GM20000 (cell line): ENCODE measurements around the gene ZIC4.

Experiments
- DNase-seq: peaks from one replicate; pipeline ENCODE4 v3.0.0; 2012; ENCODE audit warnings: low spot score
- TF ChIP-seq, protein P1 (sequence below): IDR thresholded peaks from 2 replicates; pipeline ENCODE4 v1.5.1; 2012; ENCODE audit warnings: mild to moderate bottlenecking, control low read depth; ENCODE audit errors: extremely low read depth, missing control alignments

The ZIC4 gene

GRCh38 chr3:147381596-147381995, 24.7 kb downstream of the ZIC4 start:
- no peak for DNase-seq
- TF ChIP-seq, protein P1, sequence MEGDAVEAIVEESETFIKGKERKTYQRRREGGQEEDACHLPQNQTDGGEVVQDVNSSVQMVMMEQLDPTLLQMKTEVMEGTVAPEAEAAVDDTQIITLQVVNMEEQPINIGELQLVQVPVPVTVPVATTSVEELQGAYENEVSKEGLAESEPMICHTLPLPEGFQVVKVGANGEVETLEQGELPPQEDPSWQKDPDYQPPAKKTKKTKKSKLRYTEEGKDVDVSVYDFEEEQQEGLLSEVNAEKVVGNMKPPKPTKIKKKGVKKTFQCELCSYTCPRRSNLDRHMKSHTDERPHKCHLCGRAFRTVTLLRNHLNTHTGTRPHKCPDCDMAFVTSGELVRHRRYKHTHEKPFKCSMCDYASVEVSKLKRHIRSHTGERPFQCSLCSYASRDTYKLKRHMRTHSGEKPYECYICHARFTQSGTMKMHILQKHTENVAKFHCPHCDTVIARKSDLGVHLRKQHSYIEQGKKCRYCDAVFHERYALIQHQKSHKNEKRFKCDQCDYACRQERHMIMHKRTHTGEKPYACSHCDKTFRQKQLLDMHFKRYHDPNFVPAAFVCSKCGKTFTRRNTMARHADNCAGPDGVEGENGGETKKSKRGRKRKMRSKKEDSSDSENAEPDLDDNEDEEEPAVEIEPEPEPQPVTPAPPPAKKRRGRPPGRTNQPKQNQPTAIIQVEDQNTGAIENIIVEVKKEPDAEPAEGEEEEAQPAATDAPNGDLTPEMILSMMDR = no peak

GRCh38 chr3:147380977-147381376, 25.4 kb downstream of the ZIC4 start:
- no peak for DNase-seq
- TF ChIP-seq, protein P1 = no peak

DNA sequence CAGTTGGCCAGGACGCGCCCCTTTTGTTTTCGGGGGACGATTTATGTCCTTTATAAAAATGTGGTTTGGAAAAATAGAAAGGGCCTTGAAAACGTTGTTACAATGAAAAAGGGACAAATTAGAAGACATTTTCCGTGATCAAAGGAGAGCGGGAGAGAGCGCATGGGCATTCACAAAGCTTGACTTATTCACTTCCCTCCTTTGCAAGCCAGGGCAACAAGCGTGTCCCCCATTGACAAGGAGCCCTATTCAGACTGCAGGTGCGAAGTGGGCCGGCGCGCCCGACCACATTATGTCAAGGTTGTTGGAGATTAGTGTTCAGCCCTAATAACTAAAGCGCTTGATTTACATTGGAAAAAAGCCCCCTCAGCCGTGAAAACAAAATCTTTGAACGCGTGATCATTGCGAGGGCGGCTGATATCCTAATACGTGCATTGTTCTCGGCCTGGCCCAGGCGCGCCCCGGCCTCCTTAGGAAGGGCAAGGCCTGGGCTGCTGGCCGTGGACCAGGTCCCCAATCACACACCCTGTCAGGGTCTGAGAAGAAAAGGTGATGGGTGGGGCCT, 25.9 kb downstream of the ZIC4 start:
- TF ChIP-seq, protein P1 = no peak
- no peak for DNase-seq

- no peak for DNase-seq
- TF ChIP-seq, protein P1 = no peak
These were observed 26.7 kb downstream of the ZIC4 start for GRCh38 chr3:147379651-147380050.

DNA sequence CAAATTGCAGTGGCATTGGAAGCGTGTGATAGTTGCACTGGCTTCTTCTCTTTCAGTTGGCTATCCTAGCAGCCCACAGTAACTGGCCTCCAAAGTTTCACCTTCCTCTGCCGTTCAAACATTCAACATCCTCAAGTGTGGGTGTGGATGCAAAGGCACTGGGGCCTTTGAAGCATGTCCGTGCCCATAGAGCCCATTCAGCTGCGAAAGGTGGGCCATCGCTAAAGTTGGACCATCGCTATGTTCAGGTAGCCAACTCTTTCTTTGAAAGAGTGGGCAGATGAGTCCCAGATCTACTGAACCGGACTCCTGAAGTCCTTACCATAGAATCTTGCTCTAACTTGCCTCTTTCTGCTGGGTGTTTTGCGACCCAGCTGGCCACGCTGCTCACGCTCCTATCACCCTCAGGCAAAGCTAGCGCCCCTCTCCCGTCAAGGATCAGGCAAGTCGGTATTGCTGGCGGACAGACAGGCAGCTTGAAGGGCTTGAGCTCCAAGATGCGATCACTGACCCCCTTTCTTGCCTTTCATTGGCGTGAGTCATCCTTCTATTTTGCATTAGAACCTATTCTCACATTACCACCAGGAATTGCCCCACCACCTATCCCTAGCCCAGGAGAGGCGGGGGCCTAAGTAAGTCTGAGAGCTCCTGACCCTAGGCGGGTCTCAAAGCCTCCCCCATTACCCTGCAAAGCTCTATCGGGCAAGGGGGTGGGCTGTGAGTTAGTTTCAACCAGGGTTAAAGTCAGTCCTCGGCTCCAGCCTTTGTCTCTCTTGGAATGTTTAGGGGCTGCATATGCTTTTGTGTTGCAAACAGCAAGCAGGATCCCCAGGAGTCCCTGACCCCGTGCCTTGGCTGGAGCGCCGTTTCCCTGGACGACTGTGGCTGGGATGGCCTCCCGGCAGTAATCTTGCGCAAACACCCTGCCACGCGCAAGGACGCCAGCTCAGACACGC, 28.7 kb downstream of the ZIC4 start:
- no peak for DNase-seq
- TF ChIP-seq, protein P1 = no peak

DNA sequence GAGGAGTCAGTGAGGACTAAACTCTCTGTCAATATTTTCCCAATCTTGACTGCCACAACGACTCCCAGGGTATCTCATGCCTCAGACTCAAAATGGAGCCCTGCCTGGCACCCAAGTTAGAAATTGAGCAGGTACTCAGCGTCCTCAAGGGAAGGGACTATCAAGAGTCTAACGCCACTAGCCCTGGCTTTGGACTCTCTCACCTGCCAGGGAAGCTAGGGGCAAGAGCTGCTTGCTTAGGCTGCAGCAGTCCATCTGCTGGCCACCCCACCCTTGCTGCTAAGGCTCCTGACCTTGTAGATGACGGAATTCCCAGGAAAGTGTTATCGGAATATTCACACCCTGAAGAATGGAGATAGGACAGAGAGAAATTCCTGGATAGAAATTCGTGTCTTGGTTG, 33.0 kb downstream of the ZIC4 start:
- TF ChIP-seq, protein P1 = no peak

GRCh38 chr3:147372525-147373027, 33.8 kb downstream of the ZIC4 start:
- TF ChIP-seq, protein P1 = no peak
- DNase-seq = no peak

More for the DNA sequence above, 33.0 kb downstream of the ZIC4 start:
- no peak for DNase-seq
